ENCODE data around the gene MORC3. TPM values are rescaled to one million over a fixed set of nuclear protein-coding genes. Genes with fewer than 3 reads are reported as not detected.

The MORC3 gene
- total and polyA plus RNA-seq, 2 of the 4 experiments (the other 2 are of a cell fraction) = 14.0 to 23.5 TPM

- ChIA-PET CTCF (no interaction called here), POLR2A (ENCODE audit: unreplicated experiment) (interaction anchor here (0.6 to 1.1 kb wide), 2 partner anchors 9 to 28 kb away, joined by 3 read pairs; partner anchors contain the start of gene MORC3)
- intact Hi-C loops (cut with micrococcal nuclease) (no loop called here), dilution Hi-C loops (cut with HindIII; ENCODE audit: low sequenced_read_pairs, unreplicated experiment) (no loop called here), in situ Hi-C loops (cut with MboI; ENCODE audit: low sequenced_read_pairs) (no loop called here)
- Histone ChIP-seq H3K4me1 (ENCODE audit: control insufficient read depth, insufficient read depth, low read length) (peaks cover 16% of the 10 kb centered on the region), H3K9me1 (ENCODE audit: insufficient read depth, low read length) (peaks cover 13% of the 10 kb centered on the region), H3K27ac (ENCODE audit: insufficient read depth, low read length) (no peak overlapping the region), H2BK5ac (ENCODE audit: low read depth, low read length, poor library complexity, severe bottlenecking) (peak overlapping the region; percentile 91), H4K8ac (ENCODE audit: low read depth in 2 of 2, low read length in 2 of 2) (no peak overlapping the region), H3K9ac (ENCODE audit: low read depth, low read length) (no peak overlapping the region), H2AFZ (replicated peaks; ENCODE audit: low read length, poor library complexity) (no peak overlapping the region), H3K18ac (ENCODE audit: low read depth, low read length) (no peak overlapping the region), H2BK20ac (ENCODE audit: low read depth, low read length) (no peak overlapping the region), H4K20me1 (ENCODE audit: insufficient read depth, low read length) (peaks cover 7% of the 10 kb centered on the region; the same call in 1 of the 2 replicates), H3K56ac (ENCODE audit: extremely low read depth, insufficient read depth, low read length) (no peak overlapping the region), H3K4ac (ENCODE audit: low read depth, low read length) (no peak overlapping the region), H4K5ac (ENCODE audit: low read depth, low read length) (no peak overlapping the region), H2BK120ac (ENCODE audit: low read depth, low read length) (no peak overlapping the region), H3K23ac (ENCODE audit: low read depth, low read length) (no peak overlapping the region), H3K79me1 (ENCODE audit: low read depth in 1 of 2, low read length in 2 of 2) (peaks cover 26 to 47% of the 10 kb centered on the region in 2 experiments), H3K9me3 (ENCODE audit: control insufficient read depth, insufficient read depth, low read length) (no peaks in the 10 kb centered on the region), H4K91ac (ENCODE audit: insufficient read depth, low read depth, low read length) (no peak overlapping the region), H3K36me3 (ENCODE audit: control insufficient read depth, insufficient read depth, low read length) (peaks cover 40% of the 10 kb centered on the region), H2AK9ac (replicated peaks; ENCODE audit: low read depth, low read length, poor library complexity) (no peak overlapping the region), H3K4me2 (ENCODE audit: low read depth, low read length) (no peak overlapping the region), H2AK5ac (ENCODE audit: low read depth, low read length) (no peak overlapping the region), H3K14ac (replicated peaks; ENCODE audit: low read depth, low read length) (no peak overlapping the region), H3K4me3 (ENCODE audit: insufficient read depth, low read depth, low read length) (no peak overlapping the region), H2BK15ac (ENCODE audit: low read depth, low read length) (no peak overlapping the region; the same call in 2 of the 3 replicates), H3K27me3 (ENCODE audit: control insufficient read depth, insufficient read depth, low read length) (no peaks in the 10 kb centered on the region)
- DNase-seq (peak; percentile 58), ATAC-seq (ENCODE audit: low read depth) (peak; percentile 44)
- BruUV-seq (replicated peaks) = no TSS peak
- TF ChIP-seq FOS (IDR thresholded peaks at IDR 0.05; ENCODE audit: low read depth, low read length) = peak; percentile 57; the same call in 1 of the 2 replicates
- TF ChIP-seq MAZ (IDR thresholded peaks at IDR 0.05; ENCODE audit: borderline replicate concordance, low read depth, low read length) = no peak
- no CpG with 5 or more reads among the region's 2 CpGs for WGBS, 2 experiments (ENCODE audit: extremely low coverage in 2 of 2, insufficient read length in 1 of 2)
Measured at GRCh38 chr21:36347962-36348328, 27.9 kb downstream of the MORC3 start.

Measured in IMR-90 (cell line).